A172 (cell line): ENCODE data around the gene MRPL55. TPM values are rescaled to one million over a fixed set of nuclear protein-coding genes. Genes with fewer than 3 reads are reported as not detected.
A peak's percentile ranks its signal among the peaks of the same experiment; 100 is the strongest.

Experiments used
- DNase-seq: peaks from one replicate; pipeline ENCODE4 v3.0.0-alpha.2; 2015; ENCODE audit warnings: low spot score
- total RNA-seq: library from RNA; depleted of rRNA; stranded (reverse); fragments of >200 nt; shearing (Covaris generic); gene quantifications from 2 replicates; pipeline ENCODE4 v1.2.3, GENCODE V29; 2014; rRNA removed

The MRPL55 gene
- 103 and 141 TPM in 2 replicates for total RNA-seq

- peak; percentile 94 for DNase-seq
Measured at GRCh38 chr1:228109073-228109961, at the start of gene MRPL55. Gene MRPL55, minus strand, starts transcription at chr1:228109299. Its CDS starts 1,039 bp downstream, at chr1:228108260.

- DNase-seq = no peak
Measured at GRCh38 chr1:228158151-228159007, 49.3 kb upstream of the MRPL55 start.

GRCh38 chr1:228157729-228158126 lies 48.6 kb upstream of the MRPL55 start:
- no peak for DNase-seq

DNA sequence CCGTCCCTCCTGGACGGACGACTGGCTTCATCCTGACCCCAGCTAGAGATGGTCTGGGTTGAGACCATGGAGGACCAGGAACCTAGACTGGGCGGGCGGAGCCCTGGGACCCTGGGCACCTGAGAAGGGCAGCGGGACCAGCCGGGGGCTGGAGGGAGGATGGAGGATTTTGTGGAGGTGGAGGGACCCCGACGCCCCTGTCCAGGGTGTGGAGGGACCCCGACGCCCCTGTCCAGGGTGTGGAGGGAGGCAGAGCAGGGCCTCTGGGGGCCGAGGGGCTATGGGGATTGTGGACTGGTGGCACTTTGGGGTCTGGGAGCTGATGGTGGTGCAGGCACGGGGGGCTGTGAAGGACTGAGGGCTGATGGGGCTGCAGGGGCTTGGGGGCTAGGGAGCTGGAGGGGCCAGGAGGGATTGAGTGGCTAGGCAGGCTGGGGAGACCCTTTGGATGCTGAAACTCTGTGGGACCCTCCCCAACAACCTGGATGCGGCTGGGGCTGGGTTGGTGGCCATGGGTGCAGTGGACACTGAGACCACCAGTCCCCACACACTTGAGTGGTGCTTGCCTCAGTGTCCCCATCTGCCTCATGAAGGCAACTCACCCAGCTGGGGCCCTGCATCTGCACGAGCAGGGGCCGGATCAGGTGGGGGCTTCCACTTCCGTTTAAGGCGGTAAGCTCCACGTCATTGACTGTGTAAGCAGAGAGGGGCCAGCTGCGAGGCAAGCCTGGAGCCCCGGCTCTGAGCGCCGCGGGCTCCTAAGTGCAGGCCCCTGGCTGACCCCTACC lies 48.0 kb upstream of the MRPL55 start:
- DNase-seq = no peak

- no peak for DNase-seq
Measured at GRCh38 chr1:228156515-228156881, 47.4 kb upstream of the MRPL55 start.

DNA sequence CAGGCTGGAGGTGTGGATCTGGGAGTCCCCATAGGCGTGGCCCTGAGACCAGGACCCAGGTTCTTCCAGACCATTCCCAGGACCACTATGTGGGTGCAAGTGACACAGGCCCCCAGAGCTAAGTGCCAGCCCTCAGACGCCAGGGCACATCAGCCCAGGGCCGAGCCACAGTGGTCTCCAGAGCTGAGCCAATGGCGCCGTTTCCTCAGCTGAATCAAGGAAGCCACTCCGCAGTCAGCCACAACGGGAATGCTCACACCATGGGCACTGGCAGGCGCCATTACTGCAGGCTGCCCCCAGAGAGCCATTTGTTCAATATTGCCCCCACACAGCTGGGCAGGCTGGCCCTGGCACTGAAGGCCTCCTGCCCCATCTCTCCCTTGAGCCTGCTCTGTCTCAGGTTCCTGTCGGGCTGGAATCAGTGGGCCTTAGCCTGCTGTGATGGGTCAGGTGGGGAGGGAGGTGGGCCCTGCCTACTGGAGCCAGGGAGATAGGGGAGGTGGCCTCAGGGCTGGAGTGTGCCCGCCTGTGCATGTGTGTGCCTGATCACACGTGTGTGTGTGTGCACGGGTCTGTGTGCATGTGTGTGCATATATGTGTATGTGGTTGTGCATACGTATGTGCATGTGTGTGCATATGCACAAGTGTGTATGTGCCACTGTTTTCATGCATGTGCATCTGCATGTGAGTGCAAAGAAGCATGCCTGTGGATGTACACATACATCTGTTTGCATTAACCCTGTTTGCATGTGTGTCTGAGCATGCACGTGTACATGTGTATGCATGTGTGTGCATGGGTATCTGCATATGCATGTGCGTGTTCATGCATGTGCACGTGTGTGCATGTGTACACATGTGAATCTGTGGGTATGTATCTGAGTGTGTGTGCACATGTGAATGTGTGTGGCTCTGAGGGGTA lies 46.8 kb upstream of the MRPL55 start:
- DNase-seq = no peak

DNA sequence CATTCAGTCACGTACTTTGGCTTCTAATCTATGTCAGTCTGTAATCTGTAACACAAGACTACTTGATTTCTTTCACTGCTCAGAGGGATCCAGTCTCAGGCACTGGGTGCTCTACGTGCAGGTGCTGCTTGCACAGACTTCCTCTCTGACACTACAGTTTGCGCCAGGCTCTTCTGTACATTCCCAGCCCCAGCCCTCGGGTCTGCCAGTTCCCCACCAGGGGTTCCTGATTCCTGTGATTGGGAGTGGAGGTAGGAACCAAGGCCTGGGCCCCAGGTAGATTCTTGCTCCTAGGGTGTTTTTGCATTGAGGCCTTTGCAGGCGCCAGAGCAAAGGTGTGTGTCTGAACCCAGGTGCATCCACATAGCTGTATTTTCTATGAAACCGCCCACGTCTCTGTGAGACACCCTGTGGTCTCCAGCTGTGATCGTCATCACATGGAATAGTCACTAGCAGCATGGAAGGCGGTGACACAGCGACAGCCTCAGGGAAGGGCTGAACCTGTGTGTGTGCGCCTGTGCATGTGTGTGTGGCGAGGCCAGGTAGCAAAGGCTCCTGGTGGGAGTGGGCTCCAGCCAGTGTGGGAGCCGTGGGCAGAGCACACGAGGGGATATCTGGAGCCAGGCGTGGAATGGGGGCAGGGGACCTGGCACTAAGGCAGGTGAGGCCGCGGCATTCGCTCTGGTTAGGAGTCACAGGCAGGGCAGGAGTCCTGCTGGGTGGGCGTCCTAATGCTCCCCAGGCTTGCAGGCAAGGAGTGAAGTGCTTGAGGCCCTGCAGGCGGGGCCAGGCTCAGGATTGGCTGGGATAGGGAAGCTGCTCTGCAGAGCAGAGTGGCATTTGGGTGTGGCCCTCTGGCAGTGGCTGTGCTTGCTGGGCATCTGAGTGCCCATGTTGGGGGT lies 45.8 kb upstream of the MRPL55 start:
- peak; percentile 49 for DNase-seq

GRCh38 chr1:228154021-228154669 lies 45.0 kb upstream of the MRPL55 start:
- no peak for DNase-seq

DNA sequence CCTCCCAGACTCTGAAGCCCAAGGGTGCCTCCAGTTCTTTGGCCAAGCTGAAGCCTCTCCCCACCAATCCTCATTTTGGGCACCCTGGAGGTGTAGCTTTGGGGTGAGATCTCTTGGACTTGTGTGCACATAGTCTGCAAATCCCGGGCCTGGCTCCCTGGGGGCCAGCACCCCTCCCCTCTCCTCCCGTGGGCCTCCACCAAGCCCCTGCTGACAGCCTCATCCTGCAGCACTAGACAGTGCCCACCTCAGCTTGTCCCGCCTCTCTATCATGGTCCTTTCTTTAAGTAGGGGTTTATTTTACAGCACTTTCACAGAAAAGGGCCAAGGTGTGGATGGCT lies 43.8 kb upstream of the MRPL55 start:
- no peak for DNase-seq

- no peak for DNase-seq
Measured at GRCh38 chr1:228152097-228152917, 43.2 kb upstream of the MRPL55 start.

- no peak for DNase-seq
Measured at GRCh38 chr1:228151180-228151925, 42.3 kb upstream of the MRPL55 start.

DNA sequence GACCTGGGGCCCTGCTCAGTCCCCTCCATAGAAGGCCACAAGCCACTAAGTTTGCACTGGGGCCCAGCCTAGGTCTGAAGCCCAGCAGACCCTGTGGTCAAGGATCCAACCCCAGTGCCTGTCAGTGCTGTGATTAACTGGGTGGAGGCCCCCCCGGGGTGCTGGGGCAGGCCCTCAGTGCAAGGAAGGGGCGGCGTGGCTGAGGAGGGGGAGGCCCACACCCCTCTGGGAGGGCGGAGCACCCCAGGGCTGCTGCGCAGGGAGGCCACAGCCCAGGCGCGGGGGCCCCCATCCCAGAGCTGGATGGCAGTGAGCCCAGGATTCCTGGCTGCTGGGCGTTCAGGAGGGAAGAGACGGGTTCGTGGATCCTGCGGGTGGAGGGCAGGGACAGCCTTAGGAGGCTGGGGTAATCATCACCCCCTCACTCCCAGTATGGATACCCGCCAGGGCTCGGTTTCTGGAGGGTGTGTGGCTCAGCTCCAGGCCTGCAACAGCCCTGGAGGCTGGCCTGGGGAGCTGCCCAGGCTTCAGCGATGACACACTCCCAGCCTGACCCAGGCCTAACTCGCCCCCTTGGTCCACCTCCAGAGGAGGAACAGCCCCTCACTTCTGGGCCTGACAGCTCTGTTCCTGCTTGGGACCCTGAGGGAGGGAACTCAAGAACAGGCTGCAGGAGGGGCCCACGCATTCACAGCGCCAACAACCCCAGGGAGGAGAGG lies 41.5 kb upstream of the MRPL55 start:
- DNase-seq = peak; percentile 87

GRCh38 chr1:228150120-228150460 lies 41.0 kb upstream of the MRPL55 start:
- DNase-seq = no peak

DNA sequence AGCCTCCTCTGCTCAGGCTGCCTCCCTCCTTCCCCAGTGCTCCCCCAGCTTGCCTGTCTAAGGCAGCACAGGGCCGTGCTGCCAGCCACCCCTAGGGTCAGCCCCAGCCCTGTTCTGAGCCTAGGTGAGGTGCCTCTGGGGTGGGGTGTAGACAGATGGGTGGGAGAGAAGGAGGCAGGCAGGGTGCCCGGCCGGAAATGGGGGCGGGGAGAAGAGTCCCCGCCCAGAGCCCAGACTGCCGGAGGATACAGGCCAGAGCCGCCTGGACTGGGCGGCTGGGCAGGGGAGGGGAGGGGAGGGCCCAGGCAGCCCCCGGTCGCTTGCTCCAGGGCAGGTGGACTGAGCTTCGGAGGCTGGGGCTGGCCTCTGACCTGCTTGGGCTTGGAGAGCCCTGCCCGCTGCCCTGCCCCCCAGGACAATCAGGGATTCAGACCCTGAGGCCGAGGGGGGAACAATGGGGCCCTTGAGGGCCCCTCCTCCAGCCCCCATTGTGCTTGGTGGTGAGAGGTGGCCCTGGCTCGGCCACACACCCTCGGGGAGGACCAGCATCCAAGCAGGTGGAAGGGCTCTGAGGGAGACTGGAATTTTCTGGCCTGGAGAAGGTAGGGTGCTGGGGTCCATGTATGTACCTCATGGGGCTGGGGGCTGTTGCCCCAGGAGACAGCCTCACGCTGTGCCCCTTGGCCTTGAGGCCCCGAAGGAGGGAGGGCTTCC lies 40.5 kb upstream of the MRPL55 start, which contains the start of gene GJC2:
GJC2 (plus strand) TSS at position 525 of the 714 bp plus-strand sequence. CDS start 7,829 bp downstream, outside the sequence.
- peak; percentile 89 for DNase-seq

GRCh38 chr1:228148935-228149405 lies 39.9 kb upstream of the MRPL55 start:
- DNase-seq = no peak

GRCh38 chr1:228148196-228148861 lies 39.2 kb upstream of the MRPL55 start:
- peak; percentile 53 for DNase-seq
